Liver (tissue), 9 donors: Measurements from ENCODE around the gene GNG8. TPM values are rescaled to one million over a fixed set of nuclear protein-coding genes. Genes with fewer than 3 reads are reported as not detected.

Source experiments
- DNase-seq: peaks from one replicate; pipeline ENCODE4 v3.0.0-alpha.2; 2017; ENCODE audit warnings: low spot score
- H3K27ac ChIP-seq, 2 donors: one replicate each; pipeline ENCODE4 v1.7.0; 2013; ENCODE audit warnings: inconsistent platforms in 2 of 2, low read length in 2 of 2, control low read depth in 1 of 2, low read depth in 1 of 2, mild to moderate bottlenecking in 1 of 2
- H3K27me3 ChIP-seq, 4 donors: one replicate each; pipeline versions ENCODE4 v1.6.1 to v1.7.0; 2013; ENCODE audit warnings: low read length in 3 of 4, inconsistent platforms in 1 of 4, mild to moderate bottlenecking in 1 of 4, moderate library complexity in 1 of 4; ENCODE audit not compliant: control insufficient read depth in 4 of 4, insufficient read depth in 4 of 4
- H3K36me3 ChIP-seq, 4 donors: one replicate each; pipeline versions ENCODE4 v1.6.1 to v1.7.0; 2013; ENCODE audit warnings: low read length in 3 of 4, mild to moderate bottlenecking in 3 of 4, low read depth in 1 of 4, moderate library complexity in 1 of 4; ENCODE audit not compliant: control insufficient read depth in 4 of 4, insufficient read depth in 3 of 4
- H3K4me1 ChIP-seq, 4 donors: one replicate each; pipeline versions ENCODE4 v1.6.1 to v1.7.0; 2013; ENCODE audit warnings: low read length in 3 of 4, mild to moderate bottlenecking in 3 of 4, moderate library complexity in 1 of 4; ENCODE audit not compliant: control insufficient read depth in 4 of 4, insufficient read depth in 4 of 4
- H3K4me3 ChIP-seq, 3 donors: one replicate each; pipeline versions ENCODE4 v1.6.1 to v1.7.0; 2013; ENCODE audit warnings: low read length in 3 of 3, control low read depth in 1 of 3, low read depth in 1 of 3, mild to moderate bottlenecking in 1 of 3
- H3K9ac ChIP-seq, 2 donors: one replicate each; pipeline ENCODE4 v1.7.0; 2013; ENCODE audit warnings: low read length in 2 of 2, mild to moderate bottlenecking in 2 of 2, moderate library complexity in 2 of 2, control low read depth in 1 of 2, low read depth in 1 of 2
- H3K9me3 ChIP-seq, 4 donors: one replicate each; pipeline versions ENCODE4 v1.6.1 to v1.7.0; 2013; ENCODE audit warnings: low read length in 3 of 4; ENCODE audit not compliant: control insufficient read depth in 4 of 4
- EGR1 ChIP-seq, 2 donors: IDR thresholded peaks; 2 replicates each; pipeline ENCODE4 v1.6.1; 2016 to 2018; ENCODE audit warnings: antibody characterized with exemption in 2 of 2, low read depth in 2 of 2
- FOXA1 ChIP-seq: IDR thresholded peaks from 2 replicates; pipeline ENCODE4 v1.6.1; 2016; ENCODE audit warnings: antibody characterized with exemption
- FOXA2 ChIP-seq: IDR thresholded peaks from 2 replicates; pipeline ENCODE4 v1.6.1; 2016; ENCODE audit warnings: antibody characterized with exemption
- GABPA ChIP-seq, 2 donors: IDR thresholded peaks in 1 of 2; conservative IDR thresholded peaks in 1 of 2; 2 replicates each; pipeline ENCODE4 v1.6.1; 2016; ENCODE audit warnings: antibody characterized with exemption in 2 of 2, mild to moderate bottlenecking in 1 of 2, moderate library complexity in 1 of 2
- HNF4A ChIP-seq, 2 donors: conservative IDR thresholded peaks; 2 replicates each; pipeline ENCODE4 v1.6.1; 2016; ENCODE audit warnings: antibody characterized with exemption in 2 of 2, mild to moderate bottlenecking in 2 of 2
- HNF4G ChIP-seq: IDR thresholded peaks from 2 replicates; pipeline ENCODE4 v1.6.1; 2016; ENCODE audit warnings: antibody characterized with exemption
- JUND ChIP-seq, 2 donors: IDR thresholded peaks; 2 replicates each; pipeline ENCODE4 v1.6.1; 2016; ENCODE audit warnings: antibody characterized with exemption in 2 of 2
- NR2F2 ChIP-seq: IDR thresholded peaks from 2 replicates; pipeline ENCODE4 v1.6.1; 2016; ENCODE audit warnings: antibody characterized with exemption
- RAD21 ChIP-seq, 2 donors: IDR thresholded peaks; 2 replicates each; pipeline ENCODE4 v1.6.1; 2016; ENCODE audit warnings: antibody characterized with exemption in 2 of 2, mild to moderate bottlenecking in 2 of 2
- RXRA ChIP-seq, 2 donors: IDR thresholded peaks; 2 replicates each; pipeline ENCODE4 v1.6.1; 2017 to 2018; ENCODE audit warnings: antibody characterized with exemption in 2 of 2, mild to moderate bottlenecking in 1 of 2
- SP1 ChIP-seq: IDR thresholded peaks from 2 replicates; pipeline ENCODE4 v1.6.1; 2018; ENCODE audit warnings: antibody characterized with exemption, mild to moderate bottlenecking
- TAF1 ChIP-seq: conservative IDR thresholded peaks from 2 replicates; pipeline ENCODE4 v1.6.1; 2016; ENCODE audit warnings: antibody characterized with exemption, mild to moderate bottlenecking
- YY1 ChIP-seq: IDR thresholded peaks from 2 replicates; pipeline ENCODE4 v1.6.1; 2016; ENCODE audit warnings: antibody characterized with exemption, mild to moderate bottlenecking
- WGBS: extraction: QIAGEN DNeasy Blood & Tissue Kit; methylation state at CpG from one replicate; pipeline ENCODE4 v1.1.7; 2013; 5-methylcytosine and 5-hydroxymethylcytosine counted together
- polyA plus RNA-seq, 2 donors: library from polyadenylated mRNA; stranded (reverse) in 1 of 2; unstranded in 1 of 2; fragments of 200-250 nt in 1 of 2; fragments of >200 nt in 1 of 2; fragmentation: Nextera tagmentation in 1 of 2; extraction: Ambion mirVana in 1 of 2; gene quantifications; one replicate each; pipeline versions ENCODE4 v1.2.1 to v1.2.3, GENCODE V29; 2013 to 2015
- total RNA-seq, 2 donors: library from RNA; depleted of rRNA; stranded (reverse); fragments of >200 nt; gene quantifications; one replicate each; pipeline ENCODE4 v1.2.3, GENCODE V29; 2014
- TF ChIP-seq, protein P1 (sequence below): IDR thresholded peaks from 2 replicates; pipeline ENCODE4 v1.6.1; 2016; ENCODE audit warnings: antibody characterized with exemption
- TF ChIP-seq, protein P2 (sequence below): IDR thresholded peaks from 2 replicates; pipeline ENCODE4 v1.6.1; 2016; ENCODE audit warnings: antibody characterized with exemption
- TF ChIP-seq, protein P3 (sequence below): IDR thresholded peaks from 2 replicates; pipeline ENCODE4 v1.6.1; 2016; ENCODE audit warnings: antibody characterized with exemption, mild to moderate bottlenecking
- TF ChIP-seq, protein P4 (sequence below): IDR thresholded peaks from 2 replicates; pipeline ENCODE4 v1.6.1; 2016; ENCODE audit warnings: antibody characterized with exemption
- TF ChIP-seq, protein P5 (sequence below): fragments of 150-350 bp; IDR thresholded peaks from 2 replicates; pipeline ENCODE4 v1.5.1; 2017; ENCODE audit warnings: improper control_type of control experiment, low read depth, low read length; ENCODE audit not compliant: missing input control
- donor health status: healthy.
- donor health status: healthy.
- donor health status: healthy.
- donor health status: healthy.
- donor health status: healthy.

The GNG8 gene
- total and polyA plus RNA-seq, 4 donors: not detected

DNA sequence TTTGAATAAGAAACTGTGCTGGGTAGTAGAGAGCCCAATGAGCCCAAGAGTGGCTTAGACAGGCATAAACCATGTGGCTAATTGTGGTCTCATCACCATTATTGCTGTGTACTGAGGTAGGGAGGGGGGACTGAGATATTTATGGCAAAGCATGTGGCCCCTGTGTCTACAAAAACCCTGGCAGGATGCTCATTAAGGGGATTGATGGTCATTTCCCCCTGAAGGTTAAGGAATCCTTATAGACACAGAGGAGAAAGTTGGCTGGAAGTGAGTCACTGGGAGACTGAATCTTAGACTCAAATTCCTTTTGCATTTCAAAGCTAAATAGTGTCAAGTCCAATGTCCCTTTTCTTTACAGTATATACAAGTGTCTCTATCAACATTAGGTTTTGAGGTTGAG, 34.8 kb upstream of the GNG8 start:
- DNase-seq: no peak

DNA sequence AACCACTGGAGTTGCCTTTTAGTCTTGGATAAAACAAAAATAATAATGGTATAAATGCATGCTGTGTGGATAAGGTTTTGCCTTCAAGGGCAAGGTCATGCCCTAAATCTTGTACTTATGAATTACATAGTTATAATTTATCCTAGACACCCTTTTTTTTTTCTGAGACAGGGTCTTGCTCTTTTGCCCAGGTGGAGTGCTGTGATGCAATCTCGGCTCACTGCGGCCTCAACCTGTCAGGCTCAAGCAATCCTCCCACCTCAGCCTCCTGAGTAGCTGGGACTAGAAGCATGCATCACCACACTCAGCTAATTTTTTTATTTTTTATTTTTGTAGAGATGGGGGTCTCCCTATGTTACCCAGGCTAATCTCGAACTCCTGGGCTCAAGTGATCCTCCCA, 32.7 kb upstream of the GNG8 start:
- DNase-seq: no peak
- no peaks in the 10 kb centered on the region for H3K9me3 ChIP-seq

More for the DNA sequence above, 34.8 kb upstream of the GNG8 start:
- no peaks in the 10 kb centered on the region for H3K9me3 ChIP-seq
- H3K4me1 ChIP-seq: no peaks in the 10 kb centered on the region
- no peak overlapping the region for H3K9ac ChIP-seq
- no peaks in the 10 kb centered on the region for H3K27me3 ChIP-seq
- no peak overlapping the region for H3K27ac ChIP-seq
- H3K36me3 ChIP-seq: peaks cover 10 to 22% (median 16%) of the 10 kb centered on the region in 4 donors
- no peak for TF ChIP-seq YY1
- H3K4me3 ChIP-seq: no peak overlapping the region

DNA sequence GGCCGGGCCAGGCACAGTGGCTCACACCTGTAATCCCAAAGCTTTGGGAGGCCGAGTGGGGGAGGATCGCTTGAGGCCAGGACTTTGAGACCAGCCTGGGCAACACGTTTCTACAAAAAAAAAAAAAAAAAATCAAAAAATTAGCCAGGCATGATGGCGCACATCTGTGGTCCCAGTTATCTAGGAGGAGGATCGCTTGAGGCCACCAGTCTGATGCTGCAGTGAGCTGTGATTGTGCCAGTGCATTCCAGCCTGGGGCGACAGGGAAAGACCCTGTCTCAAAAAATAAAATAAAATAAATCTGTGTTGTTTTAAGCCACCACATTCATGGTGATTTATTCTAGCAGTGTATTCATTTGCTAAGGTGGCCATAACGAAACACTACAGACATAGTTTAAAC, 29.1 kb upstream of the GNG8 start:
- H3K9ac ChIP-seq: no peak overlapping the region
- WGBS: 85% methylated on average over 8 of the region's 8 CpGs
- H3K27me3 ChIP-seq: peaks cover 0 to 3% (median 0%) of the 10 kb centered on the region in 4 donors
- peaks cover 5 to 18% (median 9%) of the 10 kb centered on the region in 4 donors for H3K4me1 ChIP-seq
- no peak overlapping the region for H3K4me3 ChIP-seq
- H3K36me3 ChIP-seq: no peaks in the 10 kb centered on the region
- DNase-seq: no peak
- no peaks in the 10 kb centered on the region for H3K9me3 ChIP-seq
- H3K27ac ChIP-seq: no peak overlapping the region
- TF ChIP-seq HNF4A (conservative IDR thresholded peaks at IDR 0.05) (no peak), YY1 (no peak), JUND (IDR thresholded peaks at IDR 0.05) (no peak), FOXA1 (no peak), EGR1 (IDR thresholded peaks at IDR 0.05; ENCODE audit: low read depth in 2 of 2) (no peak), RAD21 (IDR thresholded peaks at IDR 0.05) (no peak), SP1 (no peak), RXRA (IDR thresholded peaks at IDR 0.05) (no peak), NR2F2 (no peak), FOXA2 (no peak), GABPA (IDR thresholded peaks at IDR 0.05 in 1 of 2, conservative IDR thresholded peaks at IDR 0.05 in 1 of 2) (no peak), HNF4G (no peak)
- TF ChIP-seq, protein P1, sequence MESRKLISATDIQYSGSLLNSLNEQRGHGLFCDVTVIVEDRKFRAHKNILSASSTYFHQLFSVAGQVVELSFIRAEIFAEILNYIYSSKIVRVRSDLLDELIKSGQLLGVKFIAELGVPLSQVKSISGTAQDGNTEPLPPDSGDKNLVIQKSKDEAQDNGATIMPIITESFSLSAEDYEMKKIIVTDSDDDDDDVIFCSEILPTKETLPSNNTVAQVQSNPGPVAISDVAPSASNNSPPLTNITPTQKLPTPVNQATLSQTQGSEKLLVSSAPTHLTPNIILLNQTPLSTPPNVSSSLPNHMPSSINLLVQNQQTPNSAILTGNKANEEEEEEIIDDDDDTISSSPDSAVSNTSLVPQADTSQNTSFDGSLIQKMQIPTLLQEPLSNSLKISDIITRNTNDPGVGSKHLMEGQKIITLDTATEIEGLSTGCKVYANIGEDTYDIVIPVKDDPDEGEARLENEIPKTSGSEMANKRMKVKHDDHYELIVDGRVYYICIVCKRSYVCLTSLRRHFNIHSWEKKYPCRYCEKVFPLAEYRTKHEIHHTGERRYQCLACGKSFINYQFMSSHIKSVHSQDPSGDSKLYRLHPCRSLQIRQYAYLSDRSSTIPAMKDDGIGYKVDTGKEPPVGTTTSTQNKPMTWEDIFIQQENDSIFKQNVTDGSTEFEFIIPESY: no peak
- TF ChIP-seq, protein P2, sequence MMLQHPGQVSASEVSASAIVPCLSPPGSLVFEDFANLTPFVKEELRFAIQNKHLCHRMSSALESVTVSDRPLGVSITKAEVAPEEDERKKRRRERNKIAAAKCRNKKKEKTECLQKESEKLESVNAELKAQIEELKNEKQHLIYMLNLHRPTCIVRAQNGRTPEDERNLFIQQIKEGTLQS: no peak
- TF ChIP-seq, protein P3, sequence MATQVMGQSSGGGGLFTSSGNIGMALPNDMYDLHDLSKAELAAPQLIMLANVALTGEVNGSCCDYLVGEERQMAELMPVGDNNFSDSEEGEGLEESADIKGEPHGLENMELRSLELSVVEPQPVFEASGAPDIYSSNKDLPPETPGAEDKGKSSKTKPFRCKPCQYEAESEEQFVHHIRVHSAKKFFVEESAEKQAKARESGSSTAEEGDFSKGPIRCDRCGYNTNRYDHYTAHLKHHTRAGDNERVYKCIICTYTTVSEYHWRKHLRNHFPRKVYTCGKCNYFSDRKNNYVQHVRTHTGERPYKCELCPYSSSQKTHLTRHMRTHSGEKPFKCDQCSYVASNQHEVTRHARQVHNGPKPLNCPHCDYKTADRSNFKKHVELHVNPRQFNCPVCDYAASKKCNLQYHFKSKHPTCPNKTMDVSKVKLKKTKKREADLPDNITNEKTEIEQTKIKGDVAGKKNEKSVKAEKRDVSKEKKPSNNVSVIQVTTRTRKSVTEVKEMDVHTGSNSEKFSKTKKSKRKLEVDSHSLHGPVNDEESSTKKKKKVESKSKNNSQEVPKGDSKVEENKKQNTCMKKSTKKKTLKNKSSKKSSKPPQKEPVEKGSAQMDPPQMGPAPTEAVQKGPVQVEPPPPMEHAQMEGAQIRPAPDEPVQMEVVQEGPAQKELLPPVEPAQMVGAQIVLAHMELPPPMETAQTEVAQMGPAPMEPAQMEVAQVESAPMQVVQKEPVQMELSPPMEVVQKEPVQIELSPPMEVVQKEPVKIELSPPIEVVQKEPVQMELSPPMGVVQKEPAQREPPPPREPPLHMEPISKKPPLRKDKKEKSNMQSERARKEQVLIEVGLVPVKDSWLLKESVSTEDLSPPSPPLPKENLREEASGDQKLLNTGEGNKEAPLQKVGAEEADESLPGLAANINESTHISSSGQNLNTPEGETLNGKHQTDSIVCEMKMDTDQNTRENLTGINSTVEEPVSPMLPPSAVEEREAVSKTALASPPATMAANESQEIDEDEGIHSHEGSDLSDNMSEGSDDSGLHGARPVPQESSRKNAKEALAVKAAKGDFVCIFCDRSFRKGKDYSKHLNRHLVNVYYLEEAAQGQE: no peak
- TF ChIP-seq, protein P4, sequence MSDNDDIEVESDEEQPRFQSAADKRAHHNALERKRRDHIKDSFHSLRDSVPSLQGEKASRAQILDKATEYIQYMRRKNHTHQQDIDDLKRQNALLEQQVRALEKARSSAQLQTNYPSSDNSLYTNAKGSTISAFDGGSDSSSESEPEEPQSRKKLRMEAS: no peak

More for the DNA sequence above, 32.7 kb upstream of the GNG8 start:
- Histone ChIP-seq H3K4me1 (no peaks in the 10 kb centered on the region), H3K36me3 (peaks cover 2 to 8% (median 3%) of the 10 kb centered on the region in 4 donors), H3K27me3 (no peaks in the 10 kb centered on the region), H3K27ac (no peak overlapping the region), H3K4me3 (no peak overlapping the region), H3K9ac (no peak overlapping the region)
- WGBS: 89% methylated on average over 3 of the region's 3 CpGs
- no peak for TF ChIP-seq TAF1
- no peak for TF ChIP-seq RAD21 (IDR thresholded peaks at IDR 0.05)
- TF ChIP-seq SP1: no peak
- no peak for TF ChIP-seq RXRA (IDR thresholded peaks at IDR 0.05)
- no peak for TF ChIP-seq YY1
- TF ChIP-seq FOXA2: no peak
- TF ChIP-seq, protein P5, sequence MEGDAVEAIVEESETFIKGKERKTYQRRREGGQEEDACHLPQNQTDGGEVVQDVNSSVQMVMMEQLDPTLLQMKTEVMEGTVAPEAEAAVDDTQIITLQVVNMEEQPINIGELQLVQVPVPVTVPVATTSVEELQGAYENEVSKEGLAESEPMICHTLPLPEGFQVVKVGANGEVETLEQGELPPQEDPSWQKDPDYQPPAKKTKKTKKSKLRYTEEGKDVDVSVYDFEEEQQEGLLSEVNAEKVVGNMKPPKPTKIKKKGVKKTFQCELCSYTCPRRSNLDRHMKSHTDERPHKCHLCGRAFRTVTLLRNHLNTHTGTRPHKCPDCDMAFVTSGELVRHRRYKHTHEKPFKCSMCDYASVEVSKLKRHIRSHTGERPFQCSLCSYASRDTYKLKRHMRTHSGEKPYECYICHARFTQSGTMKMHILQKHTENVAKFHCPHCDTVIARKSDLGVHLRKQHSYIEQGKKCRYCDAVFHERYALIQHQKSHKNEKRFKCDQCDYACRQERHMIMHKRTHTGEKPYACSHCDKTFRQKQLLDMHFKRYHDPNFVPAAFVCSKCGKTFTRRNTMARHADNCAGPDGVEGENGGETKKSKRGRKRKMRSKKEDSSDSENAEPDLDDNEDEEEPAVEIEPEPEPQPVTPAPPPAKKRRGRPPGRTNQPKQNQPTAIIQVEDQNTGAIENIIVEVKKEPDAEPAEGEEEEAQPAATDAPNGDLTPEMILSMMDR: no peak
